ENCODE data around the gene CARNS1. TPM values are rescaled to one million over a fixed set of nuclear protein-coding genes. Genes with fewer than 3 reads are reported as not detected.

Gene CARNS1
- total RNA-seq, 4 donors from 2014 or later = 0.27 to 4.4 (median 0.43) TPM

- peak overlapping the region; percentile 63 to 95 (median 92) for H3K27ac ChIP-seq
- H3K9me3 ChIP-seq = no peaks in the 10 kb centered on the region
- peak; percentile 29 for TF ChIP-seq EP300 (IDR thresholded peaks at IDR 0.05; ENCODE audit: low read depth)
- no peak for TF ChIP-seq POLR2A (IDR thresholded peaks at IDR 0.05)
- TF ChIP-seq POLR2AphosphoS5 (IDR thresholded peaks at IDR 0.05) = peak in 2 of 3 donors; percentile 32 to 34
- TF ChIP-seq CTCF (IDR thresholded peaks at IDR 0.05) = no peak
- H3K4me3 ChIP-seq = no peak overlapping the region
- intact Hi-C loops (cut with DNase I; ENCODE audit: low total_unique reads) (no loop called here), in situ Hi-C loops (cut with MboI; ENCODE audit: low pct_ligation_motif_present in 1 of 4, low pct_unique_long_range_greater_than_20kb in 1 of 4, low sequenced_read_pairs in 3 of 4) (no loop called here)
- H3K36me3 ChIP-seq = no peaks in the 10 kb centered on the region
- 57 to 60% methylated on average over 3 to 18 of the region's 25 CpGs for WGBS, 2 donors (ENCODE audit: low coverage in 1 of 2)
- peak; percentile 40 for DNase-seq
- H3K27me3 ChIP-seq = no peaks in the 10 kb centered on the region
- peaks cover 21 to 63% (median 56%) of the 10 kb centered on the region in 4 donors for H3K4me1 ChIP-seq
Measured at GRCh38 chr11:67366961-67367760, 48.3 kb upstream of the CARNS1 start.

- H3K27me3 ChIP-seq = no peaks in the 10 kb centered on the region
- DNase-seq = no peak
- TF ChIP-seq EP300 (IDR thresholded peaks at IDR 0.05; ENCODE audit: low read depth) (no peak), POLR2AphosphoS5 (IDR thresholded peaks at IDR 0.05) (no peak)
- in situ Hi-C loops (cut with MboI; ENCODE audit: low pct_ligation_motif_present in 1 of 4, low pct_unique_long_range_greater_than_20kb in 1 of 4, low sequenced_read_pairs in 3 of 4) (no loop called here), intact Hi-C loops (cut with DNase I; ENCODE audit: low total_unique reads) (no loop called here)
- WGBS, 2 donors (ENCODE audit: low coverage in 1 of 2) = 57 to 73% methylated on average over 3 to 7 of the region's 7 CpGs
- H3K9me3 ChIP-seq = no peaks in the 10 kb centered on the region
- H3K27ac ChIP-seq = peak overlapping the region; percentile 63 to 95 (median 92)
- H3K4me3 ChIP-seq = no peak overlapping the region
- no peaks in the 10 kb centered on the region for H3K36me3 ChIP-seq
- peaks cover 22 to 65% (median 58%) of the 10 kb centered on the region in 4 donors for H3K4me1 ChIP-seq
Measured at GRCh38 chr11:67367761-67368227, 47.7 kb upstream of the CARNS1 start.

GRCh38 chr11:67368621-67369020, 46.9 kb upstream of the CARNS1 start:
- intact Hi-C loops (cut with DNase I; ENCODE audit: low total_unique reads) = no loop called here
- Histone ChIP-seq H3K36me3 (no peaks in the 10 kb centered on the region), H3K4me3 (no peak overlapping the region), H3K9me3 (no peaks in the 10 kb centered on the region), H3K27me3 (no peaks in the 10 kb centered on the region), H3K4me1 (peaks cover 22 to 65% (median 60%) of the 10 kb centered on the region in 4 donors), H3K27ac (peak overlapping the region; percentile 90 to 96 (median 95))
- in situ Hi-C loops (cut with MboI; ENCODE audit: low pct_ligation_motif_present in 1 of 4, low pct_unique_long_range_greater_than_20kb in 1 of 4, low sequenced_read_pairs in 3 of 4) = no loop called here
- TF ChIP-seq POLR2A (IDR thresholded peaks at IDR 0.05) (no peak), POLR2AphosphoS5 (IDR thresholded peaks at IDR 0.05) (no peak), CTCF (IDR thresholded peaks at IDR 0.05) (no peak), EP300 (IDR thresholded peaks at IDR 0.05; ENCODE audit: low read depth) (no peak)
- WGBS, 2 donors (ENCODE audit: low coverage in 1 of 2) = 76% methylated on average over 3 of the region's 3 CpGs; no CpG with 5 or more reads in 1 of the 2 donors
- DNase-seq = no peak

GRCh38 chr11:67369275-67369674, 46.2 kb upstream of the CARNS1 start:
- TF ChIP-seq POLR2AphosphoS5 (IDR thresholded peaks at IDR 0.05) = no peak
- no peak for TF ChIP-seq POLR2A (IDR thresholded peaks at IDR 0.05)
- TF ChIP-seq EP300 (IDR thresholded peaks at IDR 0.05; ENCODE audit: low read depth) = no peak
- no peak for TF ChIP-seq CTCF (IDR thresholded peaks at IDR 0.05)
- no peaks in the 10 kb centered on the region for H3K9me3 ChIP-seq
- no peak for DNase-seq
- in situ Hi-C loops (cut with MboI; ENCODE audit: low pct_ligation_motif_present in 1 of 4, low pct_unique_long_range_greater_than_20kb in 1 of 4, low sequenced_read_pairs in 3 of 4) = no loop called here
- 17 to 71% methylated on average over 1 to 8 of the region's 8 CpGs for WGBS, 2 donors (ENCODE audit: low coverage in 1 of 2)
- no peaks in the 10 kb centered on the region for H3K27me3 ChIP-seq
- intact Hi-C loops (cut with DNase I; ENCODE audit: low total_unique reads) = no loop called here
- peak overlapping the region; percentile 90 to 96 (median 95) for H3K27ac ChIP-seq
- H3K4me3 ChIP-seq = no peak overlapping the region
- peaks cover 22 to 72% (median 66%) of the 10 kb centered on the region in 4 donors for H3K4me1 ChIP-seq
- no peaks in the 10 kb centered on the region for H3K36me3 ChIP-seq
